HG02884 (cell line): ENCODE data around the gene SPATA24.
"Not testable (repeated sequence)": the region's sequence is repeated elsewhere in the genome, so short reads cannot be mapped to it uniquely, and the experiment has no call there.

Experiments
- ATAC-seq: cut with Tn5 transposase; IDR thresholded peaks from one replicate; pipeline ENCODE4 v1.9.1; 2021; ENCODE audit warnings: mild to moderate bottlenecking, moderate library complexity; ENCODE audit not compliant: unreplicated experiment

The SPATA24 gene

DNA sequence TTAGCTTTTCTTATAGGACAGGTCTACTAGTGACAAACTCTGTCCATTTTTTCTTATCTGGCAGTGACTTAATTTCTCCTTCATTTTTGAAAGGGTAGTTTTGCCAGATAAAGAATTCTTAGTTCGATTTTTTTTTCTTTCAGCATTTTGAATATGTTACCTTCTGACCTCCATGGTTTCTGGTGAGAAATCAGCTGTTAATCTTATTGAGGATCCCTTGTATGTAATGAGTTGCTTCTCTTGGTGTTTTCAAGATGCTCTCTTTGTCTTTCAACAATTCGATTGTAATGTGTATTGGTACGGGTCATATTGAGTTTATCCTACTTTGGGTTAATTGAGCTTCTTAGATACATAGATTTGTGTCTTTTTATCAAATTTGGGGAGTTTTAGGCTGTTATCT lies 49.7 kb downstream of the SPATA24 start:
- ATAC-seq: no peak

DNA sequence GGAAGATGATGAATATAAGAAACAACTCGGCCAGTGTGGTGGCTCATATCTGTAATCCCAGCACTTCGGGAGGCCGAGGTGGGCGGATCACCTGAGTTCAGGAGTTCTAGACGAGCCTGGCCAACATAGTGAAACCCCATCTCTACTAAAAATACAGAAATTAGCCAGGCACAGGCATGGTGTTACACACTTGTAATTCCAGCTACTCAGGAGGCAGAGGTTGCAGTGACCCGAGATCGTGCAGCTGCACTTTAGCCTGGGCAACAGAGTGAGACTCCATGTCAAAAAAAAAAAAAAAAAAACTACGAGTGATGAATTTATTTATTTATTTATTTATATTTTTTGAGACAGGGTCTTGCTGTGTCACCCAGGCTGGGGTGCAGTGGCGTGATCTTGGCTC lies 56.0 kb downstream of the SPATA24 start:
- not testable (repeated sequence) for ATAC-seq
